Hepatocyte (in vitro differentiated cells): ENCODE results near the gene ATP8B4.

Experiments used
- CTCF ChIP-seq: fragments of 200-600 bp; sonication (generic); IDR thresholded peaks from 2 replicates; pipeline ENCODE4 v1.5.1; 2016; ENCODE audit warnings: antibody characterized with exemption, mild to moderate bottlenecking; ENCODE audit not compliant: poor library complexity
- EZH2phosphoT487 ChIP-seq: fragments of 200-600 bp; sonication (generic); IDR thresholded peaks from one replicate; pipeline ENCODE4 v1.6.1; 2018; ENCODE audit warnings: antibody characterized with exemption, mild to moderate bottlenecking, low read depth, moderate library complexity; ENCODE audit not compliant: unreplicated experiment, severe bottlenecking

- TF ChIP-seq CTCF (no peak), EZH2phosphoT487 (no peak)
Measured at GRCh38 chr15:49984436-49984835, 134.6 kb downstream of the ATP8B4 start.
